Activated naive CD4-positive, alpha-beta T cell treated with anti-CD3 and anti-CD28 coated beads for 36 hours (primary cell): ENCODE results near the gene MGA. TPM values are rescaled to one million over a fixed set of nuclear protein-coding genes. Genes with fewer than 3 reads are reported as not detected.
"Not testable (repeated sequence)": the region's sequence is repeated elsewhere in the genome, so short reads cannot be mapped to it uniquely, and the experiment has no call there.

ENCODE experiments used
- CTCF ChIA-PET: fragments of 350-600 bp; sonication (Branson Sonifier 250); formaldehyde crosslinking; loops from one replicate; lab custom pipeline; 2021; ENCODE audit warnings: antibody characterized with exemption; lab: Charles Lee
- DNase-seq: peaks from one replicate; pipeline ENCODE4 v3.0.0-alpha.2; 2020
- H3K27ac Mint-ChIP-seq: one replicate; pipeline ENCODE4 v1.8.0; 2021; ENCODE audit warnings: mild to moderate bottlenecking, mixed read lengths
- H3K27me3 Mint-ChIP-seq: one replicate; pipeline ENCODE4 v1.8.0; 2021; ENCODE audit warnings: low read depth, mixed read lengths
- H3K36me3 Mint-ChIP-seq: one replicate; pipeline ENCODE4 v1.8.0; 2021; ENCODE audit warnings: low read depth, mixed read lengths
- H3K4me1 Mint-ChIP-seq: one replicate; pipeline ENCODE4 v1.8.0; 2021; ENCODE audit warnings: low read depth, mixed read lengths
- H3K4me3 Mint-ChIP-seq: one replicate; pipeline ENCODE4 v1.8.0; 2021; ENCODE audit warnings: mild to moderate bottlenecking, moderate library complexity, mixed read lengths
- H3K9me3 Mint-ChIP-seq: one replicate; pipeline ENCODE4 v1.8.0; 2021; ENCODE audit warnings: mixed read lengths
- intact Hi-C: fragments of 100-400 bp; cut with micrococcal nuclease; formaldehyde crosslinking; loops from one replicate; pipeline ENCODE4 v1.15.1; 2023
- total RNA-seq, 2 experiments: library from RNA; stranded (reverse); gene quantifications; one replicate each; pipeline ENCODE4 v1.2.3, GENCODE V29; 2021

MGA gene
- total RNA-seq, 2 experiments from 2014 or later, result 27.4 to 28.3 TPM

GRCh38 chr15:41690636-41691035, 30.4 kb downstream of the MGA start:
- CTCF ChIA-PET, result interaction anchor here (0.7 to 1.4 kb wide), 4 partner anchors 30 to 282 kb away, joined by 3 read pairs; partner anchors contain the start of genes EHD4 and MGA
- Mint-ChIP-seq H3K36me3 (peaks cover 2% of the 10 kb centered on the region), H3K9me3 (no peaks in the 10 kb centered on the region), H3K4me1 (peaks cover 73% of the 10 kb centered on the region), H3K27ac (peak overlapping the region; percentile 81), H3K27me3 (no peaks in the 10 kb centered on the region), H3K4me3 (no peak overlapping the region)
- intact Hi-C loops, result loop anchor here (1.0 to 2.0 kb wide), 7 partner anchors 30 to 502 kb away; partner anchors contain the start of genes ITPKA, MAPKBP1 and MGA
- DNase-seq, result peak; percentile 48

DNA sequence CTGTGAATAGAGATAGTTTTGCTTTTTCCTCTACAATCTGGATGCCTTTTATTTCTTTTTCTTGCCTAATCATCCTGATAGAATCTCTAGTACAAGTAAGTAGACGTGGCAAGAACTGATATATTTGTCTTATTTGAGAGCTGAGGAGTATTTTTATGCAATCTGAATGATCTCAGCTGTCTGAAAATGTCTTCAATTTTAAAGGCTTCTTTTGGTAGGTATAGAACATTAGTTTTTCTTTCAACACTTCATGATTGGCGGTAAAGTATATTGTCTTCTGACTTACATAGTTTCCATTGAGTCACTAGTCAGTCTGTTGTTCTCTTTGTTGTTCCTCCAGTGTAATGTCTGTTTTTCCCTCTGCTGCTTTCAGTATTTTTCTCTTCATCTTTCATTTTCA, 31.3 kb downstream of the MGA start:
- peak overlapping the region; percentile 90 for H3K27ac Mint-ChIP-seq
- intact Hi-C loops, result loop anchor here (1.0 to 2.0 kb wide), 7 partner anchors 31 to 501 kb away; partner anchors contain the start of genes ITPKA, MAPKBP1 and MGA
- peak overlapping the region; percentile 58 for H3K4me3 Mint-ChIP-seq
- no peaks in the 10 kb centered on the region for H3K9me3 Mint-ChIP-seq
- CTCF ChIA-PET, result interaction anchor here (1.3 kb wide), 1 partner anchor 89 kb away, joined by 3 read pairs; no protein-coding TSS in a partner anchor
- H3K36me3 Mint-ChIP-seq, result peaks cover 6% of the 10 kb centered on the region
- H3K4me1 Mint-ChIP-seq, result peaks cover 75% of the 10 kb centered on the region
- DNase-seq, result no peak
- no peaks in the 10 kb centered on the region for H3K27me3 Mint-ChIP-seq

GRCh38 chr15:41692049-41692448, 31.8 kb downstream of the MGA start:
- H3K4me3 Mint-ChIP-seq, result peak overlapping the region; percentile 58
- H3K27me3 Mint-ChIP-seq, result no peaks in the 10 kb centered on the region
- H3K27ac Mint-ChIP-seq, result peak overlapping the region; percentile 90
- peaks cover 7% of the 10 kb centered on the region for H3K36me3 Mint-ChIP-seq
- intact Hi-C loops, result no loop called here
- CTCF ChIA-PET, result no interaction called here
- H3K4me1 Mint-ChIP-seq, result peaks cover 74% of the 10 kb centered on the region
- no peaks in the 10 kb centered on the region for H3K9me3 Mint-ChIP-seq
- peak; percentile 8 for DNase-seq

DNA sequence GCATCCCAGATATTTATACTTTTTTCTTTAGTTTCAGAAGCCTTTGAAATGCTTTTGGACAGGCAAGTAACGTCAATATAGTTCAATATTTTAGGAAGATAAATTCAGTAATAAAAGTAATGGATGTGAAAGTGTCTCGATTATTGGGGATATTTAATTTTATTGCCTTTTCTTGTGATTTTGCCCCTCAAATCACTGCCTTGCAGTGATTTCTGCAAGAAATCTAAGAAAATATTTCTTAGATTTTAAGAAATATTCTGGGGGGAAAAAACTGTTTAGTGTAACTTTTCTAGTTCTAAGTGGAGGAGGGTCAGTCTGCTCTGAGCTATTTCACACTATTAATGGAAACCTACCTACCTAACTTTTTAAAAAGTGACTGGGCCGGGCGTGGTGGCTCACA, 33.6 kb downstream of the MGA start:
- CTCF ChIA-PET, result interaction anchor here (0.9 kb wide), 1 partner anchor 117 kb away, joined by 3 read pairs; no protein-coding TSS in a partner anchor
- Mint-ChIP-seq H3K9me3 (no peaks in the 10 kb centered on the region), H3K36me3 (peaks cover 7% of the 10 kb centered on the region), H3K27me3 (no peaks in the 10 kb centered on the region), H3K4me3 (no peak overlapping the region), H3K4me1 (peaks cover 60% of the 10 kb centered on the region), H3K27ac (no peak overlapping the region)
- DNase-seq, result no peak
- intact Hi-C loops, result no loop called here

GRCh38 chr15:41695750-41696436, 35.7 kb downstream of the MGA start:
- CTCF ChIA-PET, result interaction anchor here (1.0 to 1.5 kb wide), 4 partner anchors 10 to 92 kb away, joined by 3 read pairs; no protein-coding TSS in a partner anchor
- H3K4me1 Mint-ChIP-seq, result peaks cover 48% of the 10 kb centered on the region
- intact Hi-C loops, result loop anchor here (1.0 kb wide), 6 partner anchors 34 to 208 kb away; partner anchors contain the start of gene MAPKBP1

GRCh38 chr15:41698779-41699178, 38.6 kb downstream of the MGA start:
- CTCF ChIA-PET, result interaction anchor here (1.1 to 1.2 kb wide), 2 partner anchors 113 to 806 kb away, joined by 3 to 4 read pairs; no protein-coding TSS in a partner anchor
- no peak overlapping the region for H3K4me3 Mint-ChIP-seq
- no peak for DNase-seq
- no peaks in the 10 kb centered on the region for H3K9me3 Mint-ChIP-seq
- peaks cover 27% of the 10 kb centered on the region for H3K4me1 Mint-ChIP-seq
- H3K27me3 Mint-ChIP-seq, result no peaks in the 10 kb centered on the region
- intact Hi-C loops, result no loop called here
- no peak overlapping the region for H3K27ac Mint-ChIP-seq
- peaks cover 21% of the 10 kb centered on the region for H3K36me3 Mint-ChIP-seq

More at GRCh38 chr15:41695750-41696436, 35.7 kb downstream of the MGA start:
- H3K36me3 Mint-ChIP-seq, result peaks cover 15% of the 10 kb centered on the region
- H3K4me3 Mint-ChIP-seq, result peak overlapping the region; percentile 22
- peak overlapping the region; percentile 76 for H3K27ac Mint-ChIP-seq
- H3K27me3 Mint-ChIP-seq, result no peaks in the 10 kb centered on the region
- H3K9me3 Mint-ChIP-seq, result no peaks in the 10 kb centered on the region
- peak; percentile 78 for DNase-seq

GRCh38 chr15:41703120-41703519, 42.9 kb downstream of the MGA start:
- no peaks in the 10 kb centered on the region for H3K9me3 Mint-ChIP-seq
- H3K27ac Mint-ChIP-seq, result no peak overlapping the region
- no peak overlapping the region for H3K4me3 Mint-ChIP-seq
- CTCF ChIA-PET, result interaction anchor here (0.8 kb wide), 1 partner anchor 106 kb away, joined by 5 read pairs; no protein-coding TSS in a partner anchor
- H3K27me3 Mint-ChIP-seq, result no peaks in the 10 kb centered on the region
- intact Hi-C loops, result no loop called here
- peaks cover 17% of the 10 kb centered on the region for H3K36me3 Mint-ChIP-seq
- DNase-seq, result no peak
- H3K4me1 Mint-ChIP-seq, result peaks cover 5% of the 10 kb centered on the region

- no peaks in the 10 kb centered on the region for H3K9me3 Mint-ChIP-seq
- CTCF ChIA-PET, result no interaction called here
- intact Hi-C loops, result no loop called here
- H3K36me3 Mint-ChIP-seq, result peaks cover 22% of the 10 kb centered on the region
- no peak overlapping the region for H3K4me3 Mint-ChIP-seq
- H3K27ac Mint-ChIP-seq, result no peak overlapping the region
- no peaks in the 10 kb centered on the region for H3K27me3 Mint-ChIP-seq
- no peaks in the 10 kb centered on the region for H3K4me1 Mint-ChIP-seq
- DNase-seq, result no peak
Measured at GRCh38 chr15:41713047-41713446, 52.8 kb downstream of the MGA start.

GRCh38 chr15:41714291-41714690, 54.1 kb downstream of the MGA start:
- H3K36me3 Mint-ChIP-seq, result peaks cover 17% of the 10 kb centered on the region

GRCh38 chr15:41716864-41717263, 56.7 kb downstream of the MGA start:
- no peak overlapping the region for H3K27ac Mint-ChIP-seq
- no peaks in the 10 kb centered on the region for H3K27me3 Mint-ChIP-seq
- H3K9me3 Mint-ChIP-seq, result no peaks in the 10 kb centered on the region
- CTCF ChIA-PET, result no interaction called here
- H3K4me3 Mint-ChIP-seq, result no peak overlapping the region
- intact Hi-C loops, result no loop called here
- no peak for DNase-seq
- H3K36me3 Mint-ChIP-seq, result peaks cover 7% of the 10 kb centered on the region
- H3K4me1 Mint-ChIP-seq, result no peaks in the 10 kb centered on the region

More at GRCh38 chr15:41714291-41714690, 54.1 kb downstream of the MGA start:
- Mint-ChIP-seq H3K4me3 (no peak overlapping the region), H3K27me3 (no peaks in the 10 kb centered on the region), H3K4me1 (no peaks in the 10 kb centered on the region), H3K27ac (no peak overlapping the region), H3K9me3 (no peaks in the 10 kb centered on the region)
- DNase-seq, result no peak
- CTCF ChIA-PET, result interaction anchor here (0.8 kb wide), 1 partner anchor 33 kb away, joined by 3 read pairs; no protein-coding TSS in a partner anchor
- intact Hi-C loops, result no loop called here

- CTCF ChIA-PET, result interaction anchor here (0.5 to 0.9 kb wide), 3 partner anchors 46 to 171 kb away, joined by 3 to 5 read pairs (median 4); no protein-coding TSS in a partner anchor
- DNase-seq, result no peak
- Mint-ChIP-seq H3K4me3 (no peak overlapping the region), H3K27me3 (no peaks in the 10 kb centered on the region), H3K9me3 (no peaks in the 10 kb centered on the region), H3K4me1 (peaks cover 7% of the 10 kb centered on the region), H3K27ac (no peak overlapping the region), H3K36me3 (no peaks in the 10 kb centered on the region)
- intact Hi-C loops, result no loop called here
Measured at GRCh38 chr15:41727143-41727542, 66.9 kb downstream of the MGA start.

DNA sequence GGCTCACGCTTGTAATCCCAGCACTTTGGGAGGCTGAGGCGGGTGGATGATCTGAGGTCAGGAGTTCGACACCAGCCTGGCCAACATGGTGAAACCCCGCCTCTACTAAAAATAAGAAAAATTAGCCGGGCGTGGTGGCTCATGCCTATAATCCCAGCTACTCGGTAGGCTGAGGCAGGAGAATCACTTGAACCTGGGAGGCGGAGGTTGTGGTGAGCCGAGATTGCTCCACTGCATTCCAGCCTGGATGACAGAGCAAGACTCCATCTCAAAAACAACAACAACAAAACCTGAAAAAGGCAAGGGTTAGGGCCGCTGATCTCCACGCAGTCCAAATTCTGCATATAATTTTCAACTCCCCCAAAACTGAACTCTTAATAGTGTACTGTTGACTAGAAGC, 67.9 kb downstream of the MGA start:
- H3K4me1 Mint-ChIP-seq, H3K27ac Mint-ChIP-seq, intact Hi-C loops, H3K4me3 Mint-ChIP-seq, H3K36me3 Mint-ChIP-seq, H3K27me3 Mint-ChIP-seq, DNase-seq, H3K9me3 Mint-ChIP-seq: not testable (repeated sequence)
- CTCF ChIA-PET, result interaction anchor here (0.9 kb wide), 1 partner anchor 45 kb away, joined by 3 read pairs; no protein-coding TSS in a partner anchor
